Epithelial cell of proximal tubule (primary cell): ENCODE measurements around the gene SEMA5A. TPM values are rescaled to one million over a fixed set of nuclear protein-coding genes. Genes with fewer than 3 reads are reported as not detected.

Source experiments
- DNase-seq: peaks from one replicate; pipeline ENCODE4 v3.0.0-alpha.2; 2011; ENCODE audit warnings: low read depth
- H3K4me3 ChIP-seq: 2 replicates; pipeline ENCODE4 v1.5.1; 2011; ENCODE audit warnings: low read depth, mild to moderate bottlenecking, low read length
- total RNA-seq: library from RNA; depleted of rRNA; stranded (reverse); fragments of >200 nt; gene quantifications from 2 replicates; pipeline ENCODE4 v1.2.3, GENCODE V29; 2015
- TF ChIP-seq, protein P1 (sequence below): conservative IDR thresholded peaks from 2 replicates; pipeline ENCODE4 v1.5.1; 2012; ENCODE audit warnings: low read depth, mild to moderate bottlenecking, low read length

SEMA5A gene
- total RNA-seq, 1 donor from 2014 or later = 4.0 TPM

DNA sequence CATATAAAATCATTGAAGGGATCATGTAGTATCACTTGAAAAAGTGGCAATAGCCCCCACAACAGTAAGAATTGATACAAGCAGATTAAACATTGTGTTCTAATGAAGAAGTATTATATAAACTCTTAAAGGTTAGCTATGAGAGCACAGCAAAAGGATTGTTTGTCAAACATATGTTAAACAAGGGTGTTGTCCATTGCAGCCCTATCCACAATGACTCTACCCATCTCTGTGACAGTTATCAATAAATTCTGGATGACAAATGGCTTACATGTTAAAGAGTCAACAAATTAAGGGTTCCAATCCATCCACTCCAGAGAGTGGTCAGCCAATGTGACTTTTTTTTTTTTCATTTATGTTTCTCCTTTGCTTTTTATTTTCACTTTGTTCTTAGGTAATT, 238.7 kb downstream of the SEMA5A start:
- TF ChIP-seq, protein P1, sequence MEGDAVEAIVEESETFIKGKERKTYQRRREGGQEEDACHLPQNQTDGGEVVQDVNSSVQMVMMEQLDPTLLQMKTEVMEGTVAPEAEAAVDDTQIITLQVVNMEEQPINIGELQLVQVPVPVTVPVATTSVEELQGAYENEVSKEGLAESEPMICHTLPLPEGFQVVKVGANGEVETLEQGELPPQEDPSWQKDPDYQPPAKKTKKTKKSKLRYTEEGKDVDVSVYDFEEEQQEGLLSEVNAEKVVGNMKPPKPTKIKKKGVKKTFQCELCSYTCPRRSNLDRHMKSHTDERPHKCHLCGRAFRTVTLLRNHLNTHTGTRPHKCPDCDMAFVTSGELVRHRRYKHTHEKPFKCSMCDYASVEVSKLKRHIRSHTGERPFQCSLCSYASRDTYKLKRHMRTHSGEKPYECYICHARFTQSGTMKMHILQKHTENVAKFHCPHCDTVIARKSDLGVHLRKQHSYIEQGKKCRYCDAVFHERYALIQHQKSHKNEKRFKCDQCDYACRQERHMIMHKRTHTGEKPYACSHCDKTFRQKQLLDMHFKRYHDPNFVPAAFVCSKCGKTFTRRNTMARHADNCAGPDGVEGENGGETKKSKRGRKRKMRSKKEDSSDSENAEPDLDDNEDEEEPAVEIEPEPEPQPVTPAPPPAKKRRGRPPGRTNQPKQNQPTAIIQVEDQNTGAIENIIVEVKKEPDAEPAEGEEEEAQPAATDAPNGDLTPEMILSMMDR = no peak
- H3K4me3 ChIP-seq = no peak overlapping the region
- no peak for DNase-seq

DNA sequence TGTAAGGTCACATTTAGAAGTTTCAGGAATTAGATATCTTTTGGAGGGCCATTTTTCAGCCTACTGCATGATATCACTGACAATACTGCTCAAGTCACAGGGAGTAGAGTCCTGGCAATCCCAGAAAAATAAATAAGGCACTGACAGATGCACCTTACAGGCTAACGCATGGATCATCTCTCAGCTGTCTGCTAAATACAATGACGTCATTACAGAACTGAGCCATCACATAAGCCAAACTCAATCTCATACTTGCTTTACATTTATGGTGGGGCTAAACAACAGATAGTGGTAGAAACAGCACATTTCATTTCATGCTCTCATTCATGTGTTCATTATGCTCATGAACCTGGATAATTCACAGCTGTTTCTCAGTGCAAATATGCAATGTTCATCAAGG, 243.7 kb downstream of the SEMA5A start:
- DNase-seq = no peak
- TF ChIP-seq, protein P1 = no peak
- no peak overlapping the region for H3K4me3 ChIP-seq

DNA sequence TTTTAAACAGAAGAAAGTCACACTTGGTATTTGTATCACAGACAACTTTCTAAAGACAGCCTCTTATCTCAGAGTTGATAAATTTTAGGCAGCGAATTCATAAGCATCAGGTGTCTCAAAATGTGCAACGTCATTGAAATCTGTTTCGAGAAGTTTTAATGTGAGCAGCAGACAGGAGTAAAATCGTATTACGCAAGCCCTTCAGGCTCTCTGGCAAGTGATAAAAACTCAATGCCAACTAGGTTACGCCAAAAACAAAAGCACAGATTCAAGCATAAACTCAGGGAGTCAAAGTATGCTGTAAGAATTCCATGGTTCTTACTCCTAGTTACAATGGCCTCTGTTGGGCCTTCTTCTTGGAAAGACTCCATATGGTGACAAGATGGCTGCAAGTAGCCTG, 244.7 kb downstream of the SEMA5A start:
- H3K4me3 ChIP-seq = no peak overlapping the region
- TF ChIP-seq, protein P1 = no peak
- no peak for DNase-seq

DNA sequence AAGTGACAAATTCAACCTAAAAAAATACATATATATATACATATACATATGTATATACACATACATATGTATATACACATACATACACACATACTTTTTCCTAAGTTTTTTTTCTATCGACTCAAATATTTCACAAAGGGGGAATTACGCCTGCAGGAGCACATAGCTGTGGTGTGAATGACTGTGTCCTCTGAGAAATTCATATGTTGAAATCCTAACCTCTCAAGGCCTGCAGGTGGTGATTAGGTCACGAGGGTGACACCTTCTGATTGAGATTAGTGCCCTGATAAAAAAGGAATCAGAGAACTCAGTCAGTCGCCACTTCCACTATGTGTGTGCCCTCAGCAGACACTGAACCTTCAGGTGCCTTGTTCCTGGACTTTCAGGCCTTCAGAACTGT, 248.7 kb downstream of the SEMA5A start:
- no peak overlapping the region for H3K4me3 ChIP-seq
- TF ChIP-seq, protein P1 = no peak
- no peak for DNase-seq

DNA sequence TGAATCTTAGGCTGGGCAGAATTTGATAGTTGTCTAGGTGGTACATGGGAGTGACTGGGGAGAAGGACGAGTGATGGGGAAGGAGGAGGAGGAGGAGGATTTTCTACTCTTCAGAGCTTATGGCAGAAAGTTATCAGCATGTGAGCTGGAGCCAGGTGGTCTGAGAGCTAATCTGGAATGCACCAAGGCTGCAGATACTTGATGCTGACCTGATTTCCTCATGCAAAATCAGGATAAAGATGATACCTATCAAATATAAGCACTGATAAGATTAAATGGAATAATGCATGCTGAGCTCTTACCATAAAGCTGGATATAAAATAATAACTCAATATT, 250.4 kb downstream of the SEMA5A start:
- DNase-seq = no peak
- H3K4me3 ChIP-seq = no peak overlapping the region
- TF ChIP-seq, protein P1 = no peak

DNA sequence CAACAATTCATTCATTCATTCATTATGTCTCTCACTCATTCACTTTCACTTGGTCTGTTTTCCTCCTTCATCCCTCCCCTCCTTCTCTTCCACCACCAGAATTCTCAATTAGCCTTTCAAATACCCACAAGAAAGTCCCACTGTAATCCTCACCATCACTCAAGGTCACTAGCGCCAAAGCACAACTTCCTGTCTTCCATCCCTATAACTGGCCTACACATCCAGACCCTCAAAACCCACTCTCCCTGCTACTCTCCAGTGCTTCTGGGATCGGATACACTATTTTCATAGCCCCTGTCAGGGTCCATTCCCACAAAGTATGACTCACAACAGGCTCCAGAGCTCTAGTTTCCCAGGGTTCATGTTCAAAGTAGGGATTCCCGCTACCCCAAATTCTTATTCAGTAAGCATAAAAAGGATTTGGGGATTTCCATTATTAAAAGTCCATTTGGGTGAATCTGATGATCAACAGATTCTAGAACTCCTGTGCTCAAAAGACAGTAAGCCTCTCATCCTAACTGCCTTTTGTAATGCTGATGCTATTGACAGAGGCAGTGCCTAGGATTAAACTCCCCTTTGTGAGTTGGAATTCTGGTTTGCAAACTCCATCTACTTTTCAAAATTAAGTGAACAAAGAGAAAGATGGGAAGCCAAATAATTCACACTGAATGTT, 250.9 kb downstream of the SEMA5A start:
- DNase-seq = no peak
- no peak overlapping the region for H3K4me3 ChIP-seq
- TF ChIP-seq, protein P1 = no peak

DNA sequence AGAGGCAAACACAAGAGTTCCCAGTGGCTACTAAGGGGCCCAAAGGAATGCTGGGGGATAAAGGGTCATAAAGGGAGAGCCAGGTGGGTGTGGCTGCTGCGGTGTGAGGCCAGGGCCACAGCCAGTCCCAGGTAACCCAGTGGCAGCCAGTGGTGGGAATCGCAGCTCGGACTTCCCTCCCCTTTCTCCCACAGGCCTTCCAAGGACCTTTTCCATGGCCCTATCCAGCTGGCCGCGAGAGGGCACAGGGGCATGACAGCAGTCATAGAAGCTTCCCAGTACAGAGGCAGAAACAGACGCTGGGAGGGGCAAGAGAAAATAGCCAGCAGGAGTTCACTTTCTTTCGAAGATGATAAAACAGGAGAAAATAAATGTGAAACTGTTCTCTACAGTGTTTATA, 257.6 kb downstream of the SEMA5A start:
- DNase-seq = no peak
- no peak overlapping the region for H3K4me3 ChIP-seq
- TF ChIP-seq, protein P1 = no peak
